Renal cortex interstitium (tissue), 11 donors: ENCODE data around the gene CA12. TPM values are rescaled to one million over a fixed set of nuclear protein-coding genes. Genes with fewer than 3 reads are reported as not detected.

Experiments used
- DNase-seq, 11 donors: peaks; one replicate each; pipeline ENCODE4 v3.0.0-alpha.2; 2013; ENCODE audit warnings: low read depth in 9 of 11, low spot score in 4 of 11; ENCODE audit errors: extremely low read depth in 1 of 11
- polyA plus RNA-seq, 3 donors: library from polyadenylated mRNA; unstranded; fragments of 120-200 nt; gene quantifications; one replicate each; pipeline ENCODE4 v1.2.1, GENCODE V29; 2013; ENCODE audit not compliant: insufficient read length in 3 of 3

The CA12 gene
- polyA plus RNA-seq, 3 donors = 95.1 to 153 (median 121) TPM

GRCh38 chr15:63407612-63408011 lies 26.0 kb upstream of the CA12 start:
- DNase-seq = peak in 2 of 11 donors; percentile 36 to 55

- DNase-seq = no peak
These were observed 24.2 kb upstream of the CA12 start for GRCh38 chr15:63405683-63406390.

- DNase-seq = no peak
These were observed 23.5 kb upstream of the CA12 start for GRCh38 chr15:63405159-63405558.

GRCh38 chr15:63403254-63403945 lies 21.8 kb upstream of the CA12 start:
- DNase-seq = no peak

- DNase-seq = no peak
These were observed 21.0 kb upstream of the CA12 start for GRCh38 chr15:63402498-63403253.

- DNase-seq = no peak
These were observed 20.3 kb upstream of the CA12 start for GRCh38 chr15:63401714-63402497.

- DNase-seq = no peak
These were observed 19.4 kb upstream of the CA12 start for GRCh38 chr15:63401078-63401477.

- no peak for DNase-seq
These were observed 16.8 kb upstream of the CA12 start for GRCh38 chr15:63398456-63398855.

- DNase-seq = no peak
These were observed 14.7 kb upstream of the CA12 start for GRCh38 chr15:63396152-63396928.

GRCh38 chr15:63395730-63396151 lies 14.1 kb upstream of the CA12 start:
- no peak for DNase-seq

GRCh38 chr15:63392361-63393009 lies 10.8 kb upstream of the CA12 start:
- no peak for DNase-seq

- no peak for DNase-seq
These were observed 10.2 kb upstream of the CA12 start for GRCh38 chr15:63391669-63392360.

- DNase-seq = no peak
These were observed 9.0 kb upstream of the CA12 start for GRCh38 chr15:63390689-63391088.

- no peak for DNase-seq
These were observed 8.4 kb upstream of the CA12 start for GRCh38 chr15:63389902-63390670.

- no peak for DNase-seq
These were observed 6.9 kb upstream of the CA12 start for GRCh38 chr15:63388511-63388910.

GRCh38 chr15:63387748-63388493 lies 6.3 kb upstream of the CA12 start:
- peak in 1 of 11 donors; percentile 38 for DNase-seq
